GM19438 (cell line): ENCODE measurements around the gene LHX3.
"Not testable (repeated sequence)": the region's sequence is repeated elsewhere in the genome, so short reads cannot be mapped to it uniquely, and the experiment has no call there.

Source experiments
- ATAC-seq: cut with Tn5 transposase; IDR thresholded peaks from one replicate; pipeline ENCODE4 v1.9.1; 2021; ENCODE audit warnings: low read depth; ENCODE audit not compliant: unreplicated experiment

LHX3 gene

DNA sequence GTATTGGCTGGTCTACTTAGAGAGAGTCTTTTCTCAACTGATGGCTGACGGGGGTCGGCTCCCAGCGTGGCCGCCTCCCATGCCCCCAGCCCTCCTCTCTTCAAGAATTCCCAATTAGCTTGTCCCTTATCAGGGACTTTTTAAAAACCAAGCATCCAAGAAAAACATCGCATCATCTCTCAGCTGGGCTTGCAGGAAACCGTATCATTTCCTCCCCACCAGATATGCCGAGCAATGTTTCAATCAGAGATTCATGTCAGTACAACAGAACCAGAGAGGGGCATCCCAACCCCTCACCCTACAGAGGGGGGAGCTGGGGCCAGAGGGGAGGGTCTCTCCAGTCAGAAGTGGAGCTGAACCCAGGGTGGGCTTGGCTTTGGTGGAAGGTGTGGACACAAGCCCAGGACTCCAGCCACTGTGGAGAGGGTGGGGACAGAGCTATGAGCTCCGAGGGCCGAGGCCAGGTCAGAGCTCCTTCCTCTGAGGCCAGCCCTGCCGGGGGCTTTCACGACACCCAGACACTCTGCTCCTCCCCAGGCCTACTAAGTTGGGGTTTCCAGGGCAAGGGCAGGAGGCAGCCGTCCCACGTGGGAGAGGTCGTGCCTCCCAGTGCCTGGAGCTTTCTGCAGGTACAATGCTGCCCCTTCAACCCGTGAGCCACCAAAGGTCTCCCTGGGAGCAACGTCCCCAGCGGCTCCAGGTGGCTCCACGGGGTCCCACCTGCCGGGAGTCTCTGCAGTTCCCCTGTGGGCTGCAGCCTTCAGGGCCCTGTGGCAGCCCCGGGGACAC, 47.3 kb downstream of the LHX3 start:
- no peak for ATAC-seq

DNA sequence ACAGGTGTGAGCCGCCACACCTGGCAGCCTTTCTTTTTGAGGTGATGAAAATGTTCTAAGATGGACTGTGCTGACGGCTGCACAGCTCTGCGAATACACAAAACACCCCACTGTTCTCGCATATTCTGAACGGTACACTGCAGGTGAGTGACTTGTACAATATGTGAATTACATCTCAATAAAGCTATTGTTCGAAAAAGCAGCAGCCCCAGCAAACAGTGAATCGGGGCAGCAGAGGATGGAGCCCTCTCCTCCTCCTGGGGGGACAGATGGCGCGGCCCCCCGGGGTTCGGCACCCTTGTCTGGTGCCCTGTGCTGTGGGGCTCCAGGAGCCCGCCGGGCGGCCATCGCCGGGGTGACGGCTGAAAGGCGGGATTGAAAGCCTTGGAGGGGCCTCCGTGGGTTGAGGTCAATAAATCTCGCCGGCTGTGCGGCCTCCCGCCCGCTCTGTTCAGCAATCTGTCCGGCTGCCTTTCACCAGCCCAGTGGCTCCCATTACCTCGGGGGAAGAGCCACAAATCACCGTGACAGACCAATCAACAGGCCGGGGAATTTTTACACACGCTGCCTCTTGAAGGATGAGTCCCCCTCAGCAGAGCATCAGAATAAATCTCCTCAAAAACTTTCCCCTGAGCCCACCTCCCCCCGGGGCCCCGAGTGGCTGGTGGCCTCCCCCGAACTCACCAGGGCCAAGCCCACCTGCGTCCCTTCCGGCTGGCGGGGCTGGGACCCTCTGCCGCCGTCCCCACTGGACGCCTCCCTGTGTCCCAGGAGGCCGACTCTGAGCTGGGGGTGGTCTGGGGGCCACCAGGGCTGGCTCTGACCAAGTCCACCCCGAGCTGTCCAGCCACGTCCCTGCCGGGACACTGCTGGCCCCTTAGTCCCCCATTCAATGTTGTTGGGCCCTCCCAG, 48.5 kb downstream of the LHX3 start:
- ATAC-seq = no peak

DNA sequence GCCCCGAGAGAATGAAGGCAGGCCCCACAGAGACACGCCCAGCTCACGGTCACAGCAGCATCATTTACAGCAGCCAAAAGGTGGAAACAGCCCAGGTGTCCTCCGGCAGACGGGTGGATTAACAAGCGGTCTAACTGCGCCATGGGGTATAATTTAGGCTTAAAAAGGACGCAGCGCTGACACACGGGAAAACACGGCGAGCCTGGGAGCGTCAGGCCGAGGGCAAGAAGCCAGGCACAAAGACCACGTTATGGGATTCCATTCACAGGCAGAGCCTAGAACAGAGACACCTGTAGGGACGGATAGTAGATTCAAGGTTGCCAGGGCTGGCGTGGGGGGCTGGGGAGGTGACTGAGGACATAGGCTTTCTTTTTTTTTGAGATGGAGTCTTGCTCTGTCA, 49.4 kb downstream of the LHX3 start:
- ATAC-seq = no peak

DNA sequence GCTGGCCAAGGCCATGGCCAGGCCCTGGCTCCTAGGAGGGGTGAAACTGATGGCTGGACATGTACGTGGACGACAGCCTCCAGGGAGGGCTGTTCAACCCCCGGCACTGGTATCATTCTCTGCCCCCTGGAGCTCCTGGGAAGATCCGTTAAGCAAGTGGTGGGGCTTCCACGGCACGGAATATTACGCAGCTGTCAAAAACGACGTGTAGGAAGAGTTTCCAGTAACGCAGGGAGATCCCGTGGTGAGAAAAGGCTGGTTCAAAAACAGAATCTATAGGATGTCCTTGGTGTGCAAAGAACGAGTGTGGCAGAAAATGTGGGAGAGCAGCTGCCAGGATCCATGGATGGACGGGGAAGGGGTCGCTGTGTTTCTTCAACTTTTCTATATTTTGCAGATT, 50.0 kb downstream of the LHX3 start:
- no peak for ATAC-seq

DNA sequence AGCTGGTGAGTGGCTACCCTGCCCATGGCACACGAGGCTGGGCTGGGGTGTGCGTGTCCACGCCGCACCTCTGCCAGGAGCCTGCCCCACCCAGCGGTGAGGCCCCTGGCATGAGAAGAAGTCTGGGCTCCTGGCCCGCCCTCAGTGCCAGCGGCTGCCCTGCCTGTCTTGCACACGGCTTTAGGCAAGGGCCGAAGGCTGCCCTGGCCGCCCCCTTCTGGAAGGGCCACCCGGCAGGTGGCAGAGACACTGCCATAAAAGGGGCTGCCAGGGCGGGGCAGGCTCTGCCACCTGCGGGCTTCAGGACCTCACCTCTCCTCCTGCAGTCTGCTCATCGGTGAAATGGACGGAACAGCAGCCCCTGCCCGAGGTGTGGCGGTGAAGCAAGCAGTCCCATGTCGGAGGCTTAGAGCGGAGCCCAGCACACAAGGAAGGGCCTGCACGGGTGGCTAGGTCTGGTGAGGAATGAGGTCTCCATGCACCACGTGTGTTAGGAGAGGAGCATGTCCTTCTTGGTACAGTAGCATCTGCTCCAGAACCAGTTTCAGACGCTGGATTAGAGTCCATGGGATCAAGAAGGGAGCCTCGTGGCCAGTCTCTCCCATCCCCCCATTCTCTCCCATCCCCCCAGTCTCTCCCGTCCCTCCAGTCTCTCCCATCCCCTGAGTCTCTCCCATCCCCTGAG, 51.4 kb downstream of the LHX3 start:
- ATAC-seq = no peak

DNA sequence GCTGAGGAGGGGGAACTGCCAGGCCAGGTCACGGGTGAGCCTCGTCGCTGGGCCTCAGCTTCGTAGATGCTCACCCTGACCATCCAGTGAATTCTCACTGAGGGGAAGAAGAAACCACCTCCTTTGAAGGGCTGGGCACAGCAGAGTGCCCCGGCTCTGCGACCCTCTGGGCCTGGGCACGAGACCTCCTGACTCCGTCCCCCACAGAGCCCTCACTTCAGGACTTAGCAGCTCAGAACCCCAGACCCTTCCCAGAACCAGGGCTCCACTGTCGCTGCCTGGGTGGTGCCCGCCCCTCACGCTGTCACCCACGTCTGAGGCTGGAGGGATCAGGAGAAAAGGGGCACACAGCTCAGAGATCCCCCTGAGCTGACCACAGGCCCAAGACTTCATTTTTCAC, 52.0 kb downstream of the LHX3 start:
- ATAC-seq = no peak

DNA sequence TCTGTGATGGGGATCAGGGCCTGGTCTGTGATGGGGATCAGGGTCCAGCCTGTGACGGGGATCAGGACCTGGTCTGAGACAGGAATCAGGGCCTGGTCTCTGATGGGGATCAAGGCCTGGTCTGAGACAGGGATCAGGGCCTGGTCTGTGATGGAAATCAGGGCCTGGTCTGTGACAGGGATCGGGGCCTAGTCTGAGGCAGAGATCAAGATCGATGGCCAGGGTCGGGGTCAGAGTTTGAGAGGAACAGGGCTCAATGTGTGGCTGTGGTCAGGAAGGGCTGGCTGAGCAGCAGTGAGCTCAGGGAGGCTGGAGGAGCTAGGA, 52.4 kb downstream of the LHX3 start:
- no peak for ATAC-seq

DNA sequence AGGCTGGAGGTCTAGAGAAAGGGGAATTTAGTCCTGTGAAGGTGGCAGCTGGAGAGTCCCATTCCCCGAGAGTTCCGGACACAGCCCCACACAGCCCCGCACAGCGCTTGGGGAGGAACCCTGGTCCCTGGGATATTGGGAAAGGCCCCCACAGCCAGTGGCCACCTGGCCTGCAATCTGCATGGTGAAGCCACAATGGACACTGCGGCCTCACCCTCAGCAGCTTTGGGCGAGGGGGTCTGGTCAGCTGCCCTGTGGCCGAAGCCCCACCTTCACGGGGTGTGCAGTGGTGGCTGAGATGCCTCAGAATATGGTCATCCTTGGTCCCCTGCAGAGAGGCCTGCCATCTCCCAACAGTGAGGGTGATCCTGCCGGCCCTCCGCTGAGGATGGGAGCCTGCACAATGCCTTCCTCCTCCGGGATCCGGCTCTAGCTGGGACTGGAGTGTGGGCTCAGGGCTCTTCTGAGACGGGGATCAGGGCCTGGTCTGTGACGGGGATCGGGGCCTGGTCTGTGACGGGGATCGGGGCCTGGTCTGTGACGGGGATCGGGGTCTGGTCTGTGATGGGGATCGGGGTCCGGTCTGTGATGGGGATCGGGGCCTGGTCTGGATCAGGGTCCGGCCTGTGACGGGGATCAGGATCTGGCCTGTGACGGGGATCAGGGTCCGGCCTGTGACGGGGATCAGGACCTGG, 52.9 kb downstream of the LHX3 start:
- ATAC-seq = no peak

DNA sequence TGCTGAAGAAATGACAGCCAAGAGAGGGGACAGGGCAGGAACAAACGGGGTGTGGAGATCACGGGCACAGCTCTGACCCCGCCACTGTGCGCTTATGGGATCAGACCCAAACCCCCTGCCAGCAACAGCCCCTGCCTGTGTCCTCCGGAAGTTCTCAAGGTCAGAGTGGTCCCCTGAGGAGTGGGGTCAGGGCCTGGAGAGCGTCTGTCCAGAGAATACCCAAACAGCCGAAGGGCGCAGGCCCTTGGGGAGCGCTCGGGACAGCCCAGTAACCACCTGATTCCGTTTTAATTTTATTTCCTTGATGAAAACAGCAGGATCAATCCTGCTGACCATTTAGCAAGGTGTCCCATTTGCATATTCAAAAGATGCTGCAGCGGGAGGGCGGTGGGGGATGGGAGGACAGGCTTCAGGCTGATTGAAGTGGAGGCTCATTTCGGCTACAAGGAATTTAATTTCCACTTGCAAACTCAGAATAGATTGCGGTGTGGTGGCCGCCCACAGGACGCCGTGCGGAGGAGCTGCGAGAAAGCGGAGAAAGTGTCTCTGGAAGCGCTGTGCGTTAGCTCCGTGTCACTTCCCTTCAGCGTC, 53.6 kb downstream of the LHX3 start:
- ATAC-seq = no peak

DNA sequence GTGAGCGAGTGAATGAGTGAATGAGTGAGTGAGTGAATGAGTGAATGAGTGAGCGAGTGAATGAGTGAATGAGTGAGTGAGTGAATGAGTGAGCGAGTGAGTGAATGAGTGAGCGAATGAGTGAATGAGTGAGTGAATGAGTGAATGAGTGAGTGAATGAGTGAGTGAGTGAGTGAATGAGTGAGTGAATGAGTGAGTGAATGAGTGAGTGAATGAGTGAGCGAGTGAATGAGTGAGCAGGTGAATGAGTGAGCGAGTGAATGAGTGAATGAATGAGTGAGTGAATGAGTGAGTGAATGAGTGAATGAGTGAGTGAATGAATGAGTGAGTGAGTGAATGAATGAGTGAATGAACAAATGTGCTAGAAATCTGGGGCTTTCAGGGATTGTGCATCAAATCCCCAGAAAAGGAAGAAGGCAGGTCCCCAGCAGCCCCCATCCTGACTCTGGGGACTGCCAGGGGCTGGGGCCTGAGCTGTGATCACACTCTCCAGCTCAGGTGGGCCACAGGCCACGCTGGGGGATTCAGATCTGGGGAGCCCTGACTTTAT, 54.2 kb downstream of the LHX3 start:
- not testable (repeated sequence) for ATAC-seq

DNA sequence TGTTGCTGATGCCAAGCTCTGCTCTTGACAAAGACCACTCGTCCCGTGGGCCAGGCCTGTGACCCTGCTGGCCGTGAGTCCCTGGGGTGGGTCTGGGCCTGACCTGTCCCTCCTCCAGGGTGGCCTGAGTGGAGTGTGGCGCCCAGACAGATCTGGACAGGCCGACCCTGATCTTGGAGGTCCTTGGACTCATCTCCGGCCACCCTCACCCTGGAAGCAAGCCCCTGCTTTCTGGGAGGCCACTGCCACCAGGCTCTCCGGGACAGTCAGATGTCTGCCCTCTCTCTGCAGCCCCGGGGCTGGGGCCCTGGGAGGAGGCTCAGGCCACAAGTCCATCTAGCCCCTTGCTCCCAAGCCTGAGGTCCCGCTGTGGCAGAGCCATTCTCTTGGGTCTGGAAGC, 55.1 kb downstream of the LHX3 start:
- no peak for ATAC-seq

DNA sequence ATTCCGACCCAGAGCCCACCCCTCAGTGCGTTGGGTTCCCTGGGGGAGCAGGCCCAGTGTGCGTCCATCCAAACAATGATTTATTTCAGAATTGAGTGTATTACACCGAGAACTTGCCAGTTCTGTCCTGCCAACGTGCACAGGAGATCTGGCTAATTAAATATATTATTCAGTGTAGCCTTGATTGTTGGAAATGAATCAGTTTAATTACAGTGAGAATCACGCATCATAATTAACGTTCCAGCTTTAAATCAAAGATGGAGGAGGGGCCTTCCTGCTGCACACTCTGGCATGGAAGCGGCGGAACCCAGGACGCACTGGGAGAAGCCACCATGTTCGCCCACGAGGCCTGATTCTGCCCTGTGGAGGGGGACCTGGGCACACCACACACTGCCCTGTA, 55.6 kb downstream of the LHX3 start:
- ATAC-seq = no peak

DNA sequence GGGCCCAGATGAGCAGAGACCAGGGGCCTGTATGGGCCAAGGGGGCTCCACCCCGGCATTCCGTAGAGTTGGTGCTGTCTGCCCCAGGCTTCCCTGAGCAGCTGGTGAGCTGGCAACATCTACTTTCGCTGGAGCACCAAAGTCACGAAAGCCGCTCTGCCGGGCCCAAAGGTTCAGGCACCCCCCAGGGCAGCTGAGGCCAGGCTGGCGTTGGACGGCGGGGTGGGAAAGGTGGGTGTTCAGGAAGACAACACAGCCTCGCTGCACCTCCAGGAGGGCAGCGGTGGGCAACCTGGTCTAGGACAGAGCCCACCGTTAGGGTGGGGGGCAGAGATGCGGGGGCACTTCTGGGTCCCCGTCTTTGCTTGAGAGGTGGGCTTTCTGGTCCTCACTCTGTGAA, 56.2 kb downstream of the LHX3 start:
- no peak for ATAC-seq

DNA sequence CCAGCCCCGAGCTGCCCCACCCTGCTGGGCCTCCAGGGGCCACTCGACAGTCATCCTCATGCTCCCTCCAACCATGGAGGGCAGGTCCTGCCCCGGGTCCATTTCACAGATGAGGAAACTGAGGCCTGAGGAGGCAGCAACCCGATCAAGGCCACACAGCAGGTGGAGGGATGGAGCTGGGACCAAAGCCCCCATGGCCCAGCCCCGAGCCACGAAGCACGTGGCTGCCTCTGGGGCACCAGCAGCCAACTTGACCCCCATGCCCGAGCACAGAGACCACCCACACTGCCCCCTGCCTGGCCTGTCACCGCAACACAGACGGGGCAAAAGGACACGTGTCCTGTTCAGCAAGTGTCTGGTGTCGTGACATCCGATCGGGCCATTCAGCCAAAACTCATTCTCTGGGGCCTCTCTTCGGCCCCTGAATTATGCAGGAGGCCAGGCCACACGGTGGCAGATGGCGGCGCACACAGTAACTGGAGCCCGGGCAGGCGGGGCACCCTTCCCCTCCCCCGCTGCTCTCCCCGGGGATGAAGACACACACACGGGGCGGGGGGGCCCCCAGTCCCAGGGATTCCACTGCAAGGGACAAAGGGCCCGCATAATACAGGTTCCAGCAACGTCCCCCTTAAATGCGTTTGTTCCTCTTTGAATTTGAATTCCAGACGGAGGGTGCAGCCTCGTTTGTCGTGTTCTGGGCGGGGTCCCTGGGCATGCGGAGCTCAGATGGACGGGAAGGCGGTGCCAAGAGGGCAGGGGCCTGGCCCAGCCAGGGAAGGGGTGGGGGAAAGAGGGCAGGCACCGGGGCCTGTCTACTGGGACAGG, 56.8 kb downstream of the LHX3 start:
- ATAC-seq = no peak

DNA sequence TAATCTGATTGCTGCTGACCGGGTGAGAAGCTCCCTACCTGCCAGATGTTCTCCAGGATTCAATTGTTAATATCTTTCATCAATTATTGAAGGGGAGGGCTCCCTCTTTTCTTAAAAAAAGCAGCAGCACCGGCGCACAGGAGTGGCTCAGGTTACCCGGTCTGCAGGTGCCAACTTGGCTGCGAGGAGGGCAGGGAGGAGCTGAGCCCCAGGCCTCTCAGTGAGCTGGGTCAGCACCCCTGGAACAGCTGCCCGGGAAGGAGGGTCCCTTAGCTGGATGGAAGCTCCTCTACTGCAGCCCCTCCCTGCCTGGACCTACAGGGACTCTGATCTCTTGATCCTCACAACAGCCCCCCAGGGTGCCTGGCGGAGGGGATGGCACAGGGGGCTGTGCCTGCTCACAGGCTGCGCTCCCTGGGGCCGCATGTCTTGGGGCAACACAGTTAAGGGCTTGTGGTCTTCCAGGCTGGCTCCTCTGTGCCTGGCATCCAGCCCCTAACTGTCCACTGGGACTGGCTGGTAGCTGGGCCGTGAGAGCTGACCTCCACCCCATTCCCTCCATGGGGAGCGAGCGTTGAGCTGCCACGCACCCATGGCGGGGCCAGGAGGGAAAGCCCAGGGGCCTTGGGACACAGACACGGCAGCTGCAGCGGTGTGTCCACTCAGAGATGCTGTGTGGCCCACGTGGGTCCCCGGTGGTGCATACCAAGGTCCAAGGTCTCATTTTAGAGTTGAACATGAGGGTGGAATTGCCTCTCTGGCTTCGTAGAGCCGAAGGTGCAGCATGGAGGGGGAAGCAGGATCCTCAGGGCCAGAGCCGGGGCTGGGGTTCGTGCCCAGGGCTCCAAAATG, 57.7 kb downstream of the LHX3 start:
- ATAC-seq = no peak
